Tibial nerve (tissue), 4 donors: ENCODE measurements around the gene MAP3K20. TPM values are rescaled to one million over a fixed set of nuclear protein-coding genes. Genes with fewer than 3 reads are reported as not detected.
A peak's percentile ranks its signal among the peaks of the same experiment; 100 is the strongest.

Experiments used
- DNase-seq, 2 donors: peaks; one replicate each; pipeline ENCODE4 v3.0.0-alpha.2; 2019; ENCODE audit warnings: low spot score in 2 of 2
- H3K27ac ChIP-seq, 4 donors: fragments of 200-600 bp; sonication (generic) in 3 of 4; one replicate each; pipeline ENCODE4 v1.5.1; 2017 to 2019; ENCODE audit warnings: mild to moderate bottlenecking in 1 of 4
- H3K27me3 ChIP-seq, 2 donors: fragments of 200-600 bp; sonication (generic) in 1 of 2; one replicate each; pipeline versions ENCODE4 v1.5.1 to v1.6.0; 2017 to 2019
- H3K36me3 ChIP-seq, 3 donors: fragments of 200-600 bp; sonication (generic); one replicate each; pipeline ENCODE4 v1.5.1; 2018 to 2019
- H3K4me1 ChIP-seq, 4 donors: fragments of 200-600 bp; sonication (generic) in 3 of 4; one replicate each; pipeline ENCODE4 v1.5.1; 2017 to 2019
- H3K4me3 ChIP-seq, 4 donors: fragments of 200-600 bp; sonication (generic) in 3 of 4; one replicate each; pipeline ENCODE4 v1.5.1; 2017 to 2019; ENCODE audit warnings: mild to moderate bottlenecking in 1 of 4, moderate library complexity in 1 of 4
- H3K9me3 ChIP-seq, 4 donors: fragments of 200-600 bp; sonication (generic) in 3 of 4; one replicate each; pipeline ENCODE4 v1.5.1; 2017 to 2019
- CTCF ChIP-seq, 5 experiments: fragments of 200-600 bp in 3 of 5; fragments of 450-650 bp in 2 of 5; sonication (generic) in 3 of 5; IDR thresholded peaks; one replicate each; pipeline ENCODE4 v1.5.1; 2016 to 2019; ENCODE audit warnings: antibody characterized with exemption in 5 of 5, mild to moderate bottlenecking in 3 of 5, moderate library complexity in 2 of 5
- EP300 ChIP-seq, 2 donors: sonication (generic); formaldehyde crosslinking; IDR thresholded peaks; one replicate each; pipeline ENCODE4 v1.6.1; 2017; ENCODE audit warnings: antibody characterized with exemption in 2 of 2, mild to moderate bottlenecking in 1 of 2
- POLR2A ChIP-seq, 2 donors: fragments of 450-650 bp; IDR thresholded peaks; one replicate each; pipeline ENCODE4 v1.6.1; 2017; ENCODE audit warnings: antibody characterized with exemption in 2 of 2, mild to moderate bottlenecking in 2 of 2, moderate library complexity in 2 of 2
- WGBS, 2 donors: methylation state at CpG; one replicate each; pipeline ENCODE4 v1.1.5; 2018; 5-methylcytosine and 5-hydroxymethylcytosine counted together
- total RNA-seq, 4 donors: library from RNA; depleted of rRNA; stranded (reverse); fragments of >200 nt; gene quantifications; one replicate each; pipeline ENCODE4 v1.1.0, GENCODE V29; 2016

MAP3K20 gene
- 10 to 100 TPM; 21.9 to 32.6 (median 23.2) TPM for total RNA-seq

DNA sequence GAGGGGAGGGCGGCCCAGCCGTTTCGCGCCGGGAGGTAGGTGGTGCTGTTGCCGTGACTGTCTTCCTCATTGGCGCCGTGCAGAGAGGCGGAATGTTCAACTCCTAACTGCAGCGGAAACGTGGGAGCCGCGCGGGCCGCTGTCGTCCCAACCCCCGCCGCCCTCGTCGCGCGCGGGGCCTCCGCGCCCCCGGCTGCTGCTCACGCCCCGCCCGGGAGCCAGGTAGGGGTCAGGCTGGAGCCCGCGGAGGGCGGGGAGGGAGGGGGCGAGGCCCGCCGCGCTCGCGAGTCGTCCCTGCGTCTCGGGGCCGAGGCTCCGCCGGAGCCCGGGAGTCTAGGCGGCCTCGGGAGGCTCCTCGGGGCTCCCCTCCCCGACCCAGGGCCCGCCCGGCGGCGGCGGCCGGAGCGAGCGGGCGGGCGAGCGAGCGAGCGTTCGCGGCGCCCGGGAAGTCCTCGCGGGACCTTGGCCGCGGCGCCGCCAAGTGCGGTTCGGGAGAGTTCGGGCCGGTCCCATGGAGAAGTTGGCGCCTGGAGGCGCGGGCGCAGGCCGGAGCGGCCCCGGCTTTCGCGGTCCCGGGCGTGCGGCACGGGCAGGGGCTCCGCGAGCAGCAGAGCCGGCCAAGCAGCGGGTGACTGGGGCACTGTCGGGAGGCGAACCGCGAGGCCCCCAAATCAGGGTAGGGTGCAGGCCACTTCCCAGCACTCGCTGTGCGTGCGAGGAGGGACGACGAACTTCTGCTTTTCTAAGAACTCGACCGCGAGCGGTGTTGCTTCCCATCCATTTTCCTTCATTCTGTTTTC is at the start of gene MAP3K20:
TSS of gene MAP3K20 (plus strand) at position 66 of the 800 bp plus-strand sequence. CDS start 15,186 bp downstream, outside the sequence.
- Histone ChIP-seq H3K4me1 (peaks cover 0 to 19% (median 5%) of the 10 kb centered on the region in 4 donors), H3K36me3 (no peaks in the 10 kb centered on the region), H3K27ac (peak within 1 kb of the TSS; percentile 88 to 96 (median 93)), H3K9me3 (no peaks in the 10 kb centered on the region), H3K4me3 (peak within 1 kb of the TSS; percentile 72 to 91 (median 86)), H3K27me3 (no peaks in the 10 kb centered on the region)
- TF ChIP-seq POLR2A (IDR thresholded peaks at IDR 0.05) (peak in 1 of 2 donors; percentile 64), EP300 (IDR thresholded peaks at IDR 0.05) (peak in 1 of 2 donors; percentile 74), CTCF (IDR thresholded peaks at IDR 0.05) (peak; percentile 20 to 68 (median 35))
- 1% methylated on average over 9 to 21 of the region's 106 CpGs for WGBS, 2 donors
- DNase-seq: peak; percentile 62 to 63

GRCh38 chr2:173026479-173026878 is 49.2 kb upstream of the MAP3K20 start:
- no peaks in the 10 kb centered on the region for H3K36me3 ChIP-seq
- no peak for TF ChIP-seq CTCF (IDR thresholded peaks at IDR 0.05)
- TF ChIP-seq EP300 (IDR thresholded peaks at IDR 0.05): no peak
- no peak for TF ChIP-seq POLR2A (IDR thresholded peaks at IDR 0.05)
- DNase-seq: no peak
- H3K4me1 ChIP-seq: peaks cover 0 to 14% (median 4%) of the 10 kb centered on the region in 4 donors
- WGBS, 2 donors: 83 to 93% methylated on average over 1 of the region's 1 CpG
- no peak overlapping the region for H3K27ac ChIP-seq
- H3K9me3 ChIP-seq: no peaks in the 10 kb centered on the region
- H3K4me3 ChIP-seq: no peak overlapping the region
- no peaks in the 10 kb centered on the region for H3K27me3 ChIP-seq

DNA sequence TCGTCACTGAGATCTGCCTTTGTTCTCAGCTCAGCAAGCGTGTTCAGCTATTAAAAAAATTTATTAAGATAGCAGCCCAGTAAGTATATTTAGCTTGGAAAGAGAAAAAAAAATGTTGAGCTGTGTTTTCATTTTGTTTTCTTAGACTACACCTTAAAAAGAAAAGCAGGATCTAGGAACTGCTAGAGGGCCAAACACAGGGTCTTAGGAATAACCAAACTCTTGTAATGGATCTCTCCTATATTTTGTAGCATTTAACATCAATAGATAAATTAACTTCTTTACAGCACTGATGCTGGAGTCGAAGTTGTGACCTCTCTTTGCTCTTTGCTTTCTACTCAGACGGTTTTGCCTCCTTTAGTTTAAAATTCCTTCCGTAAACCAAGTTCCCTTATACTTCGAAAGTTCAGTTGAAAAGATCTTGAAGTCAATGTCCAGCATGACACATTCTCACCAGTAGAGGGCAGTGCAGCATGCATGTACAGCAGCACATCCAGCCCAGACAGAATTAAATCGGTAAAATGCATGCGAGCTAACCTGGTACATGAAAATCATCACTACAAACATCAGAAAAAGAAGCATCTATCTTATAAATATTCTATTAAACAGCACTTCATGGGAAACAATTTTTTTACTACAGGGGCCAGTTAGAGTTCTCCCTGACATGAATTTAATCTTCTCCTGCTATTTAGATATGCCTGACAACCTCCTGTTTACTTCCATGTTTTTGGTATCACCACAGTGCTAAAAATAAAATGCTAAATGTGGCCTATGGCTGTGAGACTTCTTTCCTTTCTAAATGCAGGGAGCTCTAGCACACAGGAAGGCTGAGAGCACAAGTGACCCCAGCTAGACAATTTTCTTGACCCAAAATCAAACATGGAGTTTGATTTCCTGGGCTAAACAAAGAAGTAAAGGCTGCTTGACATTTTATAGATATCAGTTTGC is 48.2 kb upstream of the MAP3K20 start:
- H3K4me3 ChIP-seq: no peak overlapping the region
- peak overlapping the region in 1 of 4 donors; percentile 64 for H3K27ac ChIP-seq

GRCh38 chr2:173028141-173028540 is 47.5 kb upstream of the MAP3K20 start:
- DNase-seq: no peak
- peak overlapping the region in 1 of 4 donors; percentile 20 for H3K27ac ChIP-seq
- peaks cover 0 to 14% (median 4%) of the 10 kb centered on the region in 4 donors for H3K4me1 ChIP-seq
- TF ChIP-seq POLR2A (IDR thresholded peaks at IDR 0.05) (no peak), CTCF (IDR thresholded peaks at IDR 0.05) (no peak)
- no peaks in the 10 kb centered on the region for H3K27me3 ChIP-seq
- WGBS, 2 donors: 72 to 89% methylated on average over 1 of the region's 1 CpG
- no peaks in the 10 kb centered on the region for H3K36me3 ChIP-seq
- H3K4me3 ChIP-seq: no peak overlapping the region
- no peaks in the 10 kb centered on the region for H3K9me3 ChIP-seq

More for the DNA sequence above, 48.2 kb upstream of the MAP3K20 start:
- WGBS, 2 donors: 10 to 12% methylated on average over 8 of the region's 8 CpGs
- TF ChIP-seq EP300 (IDR thresholded peaks at IDR 0.05) (peak in 1 of 2 donors; percentile 58), CTCF (IDR thresholded peaks at IDR 0.05) (peak; percentile 86 to 92 (median 92)), POLR2A (IDR thresholded peaks at IDR 0.05) (no peak)
- H3K9me3 ChIP-seq: no peaks in the 10 kb centered on the region
- DNase-seq: peak; percentile 89 to 100
- H3K36me3 ChIP-seq: no peaks in the 10 kb centered on the region
- H3K4me1 ChIP-seq: peaks cover 0 to 14% (median 4%) of the 10 kb centered on the region in 4 donors
- no peaks in the 10 kb centered on the region for H3K27me3 ChIP-seq
